GM10266 (cell line): ENCODE results near the gene ZNF646.
A peak's percentile ranks its signal among the peaks of the same experiment; 100 is the strongest.

ENCODE experiments used
- DNase-seq: peaks from one replicate; pipeline ENCODE4 v3.0.0; 2012; ENCODE audit errors: extremely low spot score
- CTCF ChIP-seq: IDR thresholded peaks from 2 replicates; pipeline ENCODE4 v1.5.1; 2012; ENCODE audit warnings: mild to moderate bottlenecking, low read depth; ENCODE audit not compliant: control insufficient read depth, insufficient read depth; ENCODE audit errors: missing control alignments

ZNF646 gene

GRCh38 chr16:31033709-31034492, 40.3 kb upstream of the ZNF646 start:
- peak; percentile 95 for DNase-seq
- no peak for TF ChIP-seq CTCF

- DNase-seq: no peak
These were observed 37.5 kb upstream of the ZNF646 start for GRCh38 chr16:31036691-31037090.

GRCh38 chr16:31038993-31039392, 35.2 kb upstream of the ZNF646 start:
- no peak for TF ChIP-seq CTCF
- DNase-seq: no peak

More at GRCh38 chr16:31036691-31037090, 37.5 kb upstream of the ZNF646 start:
- TF ChIP-seq CTCF: no peak

GRCh38 chr16:31042866-31043265, 31.4 kb upstream of the ZNF646 start:
- no peak for DNase-seq
- TF ChIP-seq CTCF: no peak

GRCh38 chr16:31043352-31043751, 30.9 kb upstream of the ZNF646 start:
- no peak for DNase-seq
- no peak for TF ChIP-seq CTCF

- DNase-seq: no peak
- TF ChIP-seq CTCF: no peak
These were observed 30.2 kb upstream of the ZNF646 start for GRCh38 chr16:31043898-31044481.
